Measurements from ENCODE around the gene TAGLN. TPM values are rescaled to one million over a fixed set of nuclear protein-coding genes. Genes with fewer than 3 reads are reported as not detected.

Gene TAGLN
- polyA plus RNA-seq, 1 experiment, result 3,100 TPM

DNA sequence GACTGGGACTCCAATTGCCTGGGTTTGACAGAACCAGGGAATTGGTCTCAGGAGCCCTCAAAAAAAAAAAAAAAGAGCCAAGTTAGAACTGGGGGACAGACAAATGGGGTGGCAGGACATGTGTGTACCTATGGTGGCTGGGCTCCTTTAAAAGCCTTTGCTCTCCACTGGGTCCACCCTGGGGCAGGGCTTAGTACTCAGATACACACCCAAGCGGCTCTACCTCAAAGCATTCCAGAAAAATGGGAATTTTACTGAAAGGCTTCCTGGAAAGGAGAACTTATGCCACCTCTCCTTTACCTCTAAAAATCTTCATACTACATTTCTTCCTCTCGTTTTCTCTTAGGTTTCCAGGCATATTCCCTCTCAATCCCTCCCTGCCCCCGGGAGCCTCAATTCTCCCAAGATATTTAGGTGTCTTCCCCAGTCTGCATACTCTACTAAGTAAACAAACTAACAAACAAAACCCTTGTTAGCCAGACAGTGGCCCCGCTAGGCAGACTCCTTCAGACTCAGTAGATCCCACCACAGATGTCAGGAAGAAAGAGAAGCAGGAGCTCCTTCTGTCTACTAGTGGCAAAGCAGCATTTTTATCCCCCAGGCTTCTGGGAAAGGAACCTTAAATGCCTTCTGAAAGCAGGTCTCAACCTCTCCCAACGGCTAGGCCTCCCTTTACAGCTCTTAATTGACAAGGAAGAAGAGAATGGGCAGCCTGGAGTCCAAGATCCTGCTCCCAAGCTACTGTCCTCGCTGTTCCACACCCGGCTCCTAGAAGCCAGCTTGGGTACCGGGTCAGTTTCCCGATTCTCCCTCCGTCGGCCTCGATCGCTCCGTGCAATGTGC lies 32.0 kb downstream of the TAGLN start:
- TF ChIP-seq CTCF (IDR thresholded peaks at IDR 0.05; ENCODE audit: low read depth, low read length), result no peak
- ChIA-PET POLR2A (interaction anchor here (0.5 to 1.3 kb wide), 6 partner anchors 9 to 469 kb away, joined by 3 to 11 read pairs (median 4); no protein-coding TSS in a partner anchor), CTCF (interaction anchor here (0.6 to 2.5 kb wide), 14 partner anchors 10 to 441 kb away, joined by 3 to 19 read pairs (median 4); partner anchors contain the start of genes APOA5 and SIDT2)
- H3K4me3 ChIP-seq (ENCODE audit: low read depth, low read length), result peak overlapping the region; percentile 96
- DNase-seq (ENCODE audit: low read depth, low spot score), result no peak
- peak overlapping the region; percentile 39 for H3K27ac ChIP-seq (ENCODE audit: low read depth, low read length)
- H3K9me3 ChIP-seq (ENCODE audit: control insufficient read depth, insufficient read depth, low read length), result peaks cover 3% of the 10 kb centered on the region; the same call in 1 of the 2 replicates
- H3K27me3 ChIP-seq (ENCODE audit: control insufficient read depth, insufficient read depth, low read length), result no peaks in the 10 kb centered on the region

- Histone ChIP-seq H3K9me3 (ENCODE audit: control insufficient read depth, insufficient read depth, low read length) (peaks cover 3% of the 10 kb centered on the region; the same call in 1 of the 2 replicates), H3K27me3 (ENCODE audit: control insufficient read depth, insufficient read depth, low read length) (no peaks in the 10 kb centered on the region), H3K27ac (ENCODE audit: low read depth, low read length) (peak within 1 kb of the TSS; percentile 86), H3K4me3 (ENCODE audit: low read depth, low read length) (peak within 1 kb of the TSS; percentile 96)
- ChIA-PET CTCF (interaction anchor here (0.6 to 2.5 kb wide), 12 partner anchors 11 to 442 kb away, joined by 3 to 16 read pairs (median 4); no protein-coding TSS in a partner anchor), POLR2A (interaction anchor here (1.0 to 1.3 kb wide), 5 partner anchors 10 to 53 kb away, joined by 3 to 5 read pairs (median 3); partner anchors contain the start of gene SIDT2)
- no peak for TF ChIP-seq CTCF (IDR thresholded peaks at IDR 0.05; ENCODE audit: low read depth, low read length)
- DNase-seq (ENCODE audit: low read depth, low spot score), result no peak
Measured at GRCh38 chr11:117231842-117232091, 32.6 kb downstream of the TAGLN start, which contains the start of gene PCSK7. Gene PCSK7 (minus strand): TSS chr11:117232073. CDS start chr11:117229844, 2,229 bp downstream.

GRCh38 chr11:117232092-117232878 lies 33.1 kb downstream of the TAGLN start, which contains the start of gene RNF214:
Gene RNF214 (plus strand): TSS chr11:117232671. CDS start chr11:117234273, 1,602 bp downstream.
- TF ChIP-seq CTCF (IDR thresholded peaks at IDR 0.05; ENCODE audit: low read depth, low read length), result peak; percentile 64
- H3K27me3 ChIP-seq (ENCODE audit: control insufficient read depth, insufficient read depth, low read length), result no peaks in the 10 kb centered on the region
- ChIA-PET CTCF (interaction anchor here (0.6 to 2.5 kb wide), 9 partner anchors 10 to 442 kb away, joined by 3 to 16 read pairs (median 4); no protein-coding TSS in a partner anchor), POLR2A (interaction anchor here (0.7 to 1.3 kb wide), 6 partner anchors 10 to 57 kb away, joined by 3 to 5 read pairs (median 4); partner anchors contain the start of gene SIDT2)
- peak within 1 kb of the TSS; percentile 96 for H3K4me3 ChIP-seq (ENCODE audit: low read depth, low read length)
- peaks cover 3% of the 10 kb centered on the region; the same call in 1 of the 2 replicates for H3K9me3 ChIP-seq (ENCODE audit: control insufficient read depth, insufficient read depth, low read length)
- H3K27ac ChIP-seq (ENCODE audit: low read depth, low read length), result peak within 1 kb of the TSS; percentile 86
- no peak for DNase-seq (ENCODE audit: low read depth, low spot score)

DNA sequence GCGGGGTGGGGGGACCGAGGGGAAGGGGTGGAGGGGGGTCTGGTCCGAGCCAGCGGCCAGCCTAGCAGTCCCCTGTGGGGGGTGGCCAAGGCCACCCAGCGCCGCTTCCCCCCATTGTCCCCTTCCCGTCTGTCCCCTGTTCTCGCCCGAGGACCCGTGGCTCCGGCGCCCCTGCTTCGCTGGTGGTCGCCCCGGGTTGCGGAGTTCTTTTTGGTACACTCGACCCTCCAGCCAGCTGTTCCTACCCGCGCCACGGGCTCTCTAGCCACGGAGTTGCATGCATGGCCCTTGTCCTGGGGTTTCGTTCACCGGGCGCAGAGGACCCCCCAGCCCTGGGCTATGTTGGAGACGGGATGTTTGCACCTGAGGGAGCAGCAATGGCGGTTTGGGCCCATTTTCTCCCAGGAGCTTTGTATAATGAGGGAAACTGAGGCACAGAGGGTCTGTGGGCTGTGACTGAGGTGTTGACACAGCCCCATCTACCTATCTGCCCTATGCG lies 33.8 kb downstream of the TAGLN start:
- ChIA-PET CTCF (interaction anchor here (0.6 to 0.7 kb wide), 3 partner anchors 11 to 220 kb away, joined by 3 to 5 read pairs (median 4); no protein-coding TSS in a partner anchor), POLR2A (interaction anchor here (0.7 to 1.1 kb wide), 3 partner anchors 42 to 58 kb away, joined by 3 to 4 read pairs (median 3); partner anchors contain the start of gene SIDT2)
- Histone ChIP-seq H3K27me3 (ENCODE audit: control insufficient read depth, insufficient read depth, low read length) (no peaks in the 10 kb centered on the region), H3K9me3 (ENCODE audit: control insufficient read depth, insufficient read depth, low read length) (peaks cover 3% of the 10 kb centered on the region; the same call in 1 of the 2 replicates), H3K27ac (ENCODE audit: low read depth, low read length) (peak overlapping the region; percentile 11), H3K4me3 (ENCODE audit: low read depth, low read length) (peak overlapping the region; percentile 77)
- no peak for TF ChIP-seq CTCF (IDR thresholded peaks at IDR 0.05; ENCODE audit: low read depth, low read length)
- DNase-seq (ENCODE audit: low read depth, low spot score), result no peak
